GM12878 (cell line): ENCODE results near the gene CSMD2.

Experiments used
- CTCF ChIP-seq, 3 experiments: IDR thresholded peaks in 2 of 3; conservative IDR thresholded peaks in 1 of 3; 2 replicates each; pipeline ENCODE4 v1.5.1; 2011; ENCODE audit warnings: low read depth in 3 of 3, low read length in 3 of 3, mild to moderate bottlenecking in 3 of 3, control low read depth in 2 of 3, moderate library complexity in 2 of 3, inconsistent platforms in 1 of 3, mixed read lengths in 1 of 3; ENCODE audit not compliant: control insufficient read depth in 2 of 3, insufficient read depth in 1 of 3; ENCODE audit errors: extremely low read depth in 1 of 3
- EGR1 ChIP-seq, 2 experiments: IDR thresholded peaks; 1 replicate in 1 of 2; 2 replicates in 1 of 2; pipeline ENCODE4 v1.6.1; 2011 to 2012; ENCODE audit warnings: low read depth in 2 of 2, low read length in 2 of 2, borderline replicate concordance in 1 of 2, mild to moderate bottlenecking in 1 of 2, moderate library complexity in 1 of 2
- EP300 ChIP-seq, 2 experiments: fragments of 150-350 bp in 1 of 2; IDR thresholded peaks; 2 replicates each; pipeline ENCODE4 v1.6.1; 2011 to 2012; ENCODE audit warnings: low read depth in 2 of 2, low read length in 2 of 2, borderline replicate concordance in 1 of 2, improper control_type of control experiment in 1 of 2, inconsistent platforms in 1 of 2; ENCODE audit not compliant: control insufficient read depth in 1 of 2
- EZH2 ChIP-seq: IDR thresholded peaks from 2 replicates; pipeline ENCODE4 v1.6.1; 2012; ENCODE audit warnings: low read depth, mild to moderate bottlenecking, control low read depth, inconsistent platforms, low read length, borderline replicate concordance; ENCODE audit not compliant: control insufficient read depth
- FOS ChIP-seq: IDR thresholded peaks from 3 replicates; pipeline ENCODE4 v1.6.1; 2011; ENCODE audit warnings: borderline replicate concordance; ENCODE audit not compliant: insufficient read length; ENCODE audit errors: extremely low read depth
- MLLT1 ChIP-seq: fragments of 450-650 bp; IDR thresholded peaks from 2 replicates; pipeline ENCODE4 v1.6.1; 2016; ENCODE audit warnings: mild to moderate bottlenecking
- MYC ChIP-seq: IDR thresholded peaks from 2 replicates; pipeline ENCODE4 v1.6.1; 2011; ENCODE audit warnings: mild to moderate bottlenecking, low read length, moderate library complexity, inconsistent platforms; ENCODE audit not compliant: insufficient read depth, insufficient replicate concordance, insufficient read length, severe bottlenecking
- YY1 ChIP-seq: IDR thresholded peaks from 2 replicates; pipeline ENCODE4 v1.6.1; 2011; ENCODE audit warnings: low read depth, mild to moderate bottlenecking, low read length
- ZNF274 ChIP-seq: IDR thresholded peaks from one replicate; pipeline ENCODE4 v1.8.0; 2011; ENCODE audit not compliant: insufficient read length, insufficient read depth

DNA sequence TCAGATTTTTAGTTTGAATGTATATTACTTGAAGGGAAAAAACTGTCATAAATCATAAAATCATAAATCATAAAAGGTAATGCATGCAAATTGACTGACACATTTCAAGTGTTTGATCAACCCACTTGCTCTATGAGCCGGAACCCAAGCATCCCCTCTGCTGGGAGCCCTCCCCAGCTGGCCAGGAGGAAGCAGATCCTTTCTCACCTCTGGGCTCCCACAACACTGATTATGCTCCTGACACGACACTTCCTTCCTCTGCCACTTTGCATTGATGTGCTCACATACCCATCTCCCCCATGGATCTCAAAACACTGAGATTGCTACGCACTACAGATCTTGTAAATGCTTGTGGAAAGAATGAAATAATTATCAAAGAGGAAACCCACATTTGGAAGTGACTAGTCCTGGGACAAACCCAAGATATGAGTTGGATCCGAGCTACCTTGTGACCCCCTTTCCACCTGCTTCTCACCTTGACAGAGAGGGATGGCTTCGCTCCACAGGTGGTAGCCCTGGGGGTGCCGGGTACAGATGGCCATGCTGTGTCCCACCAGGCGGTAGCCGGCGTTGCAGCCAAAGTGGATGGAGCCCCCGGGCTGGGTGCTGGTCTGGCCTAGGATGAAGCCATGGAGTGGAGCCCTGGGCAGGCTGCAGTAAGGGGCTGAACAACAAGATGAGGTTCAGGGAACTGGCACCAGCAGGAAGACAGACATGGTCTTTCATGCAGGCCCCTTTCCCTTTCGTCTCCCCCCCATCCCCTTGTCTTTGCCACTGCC, 588.0 kb downstream of the CSMD2 start:
- no peak for TF ChIP-seq YY1
- no peak for TF ChIP-seq EZH2
- no peak for TF ChIP-seq CTCF (IDR thresholded peaks at IDR 0.05 in 2 of 3, conservative IDR thresholded peaks at IDR 0.05 in 1 of 3; ENCODE audit: control insufficient read depth in 2 of 3, extremely low read depth in 1 of 3, insufficient read depth in 1 of 3, low read depth in 3 of 3, low read length in 3 of 3)
- TF ChIP-seq MYC: no peak
- TF ChIP-seq FOS: no peak
- no peak for TF ChIP-seq EP300 (IDR thresholded peaks at IDR 0.05; ENCODE audit: borderline replicate concordance in 1 of 2, control insufficient read depth in 1 of 2, low read depth in 2 of 2, low read length in 2 of 2)
- TF ChIP-seq MLLT1: no peak
- TF ChIP-seq ZNF274: no peak
- no peak for TF ChIP-seq EGR1 (IDR thresholded peaks at IDR 0.05; ENCODE audit: borderline replicate concordance in 1 of 2, low read depth in 2 of 2, low read length in 2 of 2)
